Suppressor macrophage treated with lipopolysaccharide for 4 hours (primary cell): Measurements from ENCODE around the gene GTF2E1.
"Not testable (repeated sequence)": the region's sequence is repeated elsewhere in the genome, so short reads cannot be mapped to it uniquely, and the experiment has no call there.

Source experiments
- DNase-seq: peaks from one replicate; pipeline ENCODE4 v3.0.0-alpha.2; 2020

GTF2E1 gene

DNA sequence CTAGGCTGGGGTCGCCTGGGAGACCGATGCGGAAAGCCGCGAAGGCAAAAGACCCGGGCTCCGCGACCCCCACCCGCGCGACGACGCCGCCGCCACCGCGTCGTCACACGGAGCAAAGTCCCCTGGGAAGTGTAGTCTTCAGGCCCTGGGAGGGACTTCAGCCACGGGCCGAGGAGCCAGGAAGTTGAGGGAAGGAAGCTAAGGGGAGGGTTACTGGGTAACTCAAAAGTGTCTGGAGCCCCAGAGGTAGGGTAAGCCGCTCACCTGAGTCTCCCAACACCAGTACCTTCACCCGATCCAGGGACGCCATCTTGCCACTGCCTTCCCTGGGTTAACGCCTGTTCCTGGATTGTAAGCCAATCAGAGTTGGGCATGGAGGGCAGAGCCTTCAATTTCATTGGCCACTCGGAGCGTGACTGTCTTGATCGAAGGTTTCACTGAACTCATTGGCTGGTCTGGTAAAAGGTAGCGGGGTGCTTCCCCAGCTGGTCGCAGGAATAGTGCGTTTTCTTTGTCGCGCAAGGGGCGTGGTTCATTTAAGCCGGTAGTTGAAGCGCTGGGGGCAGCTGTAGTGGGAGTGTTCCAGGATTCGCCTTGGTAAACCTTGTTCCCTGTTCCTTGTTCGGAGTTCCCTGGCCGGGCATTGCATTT lies at the start of gene GTF2E1, which contains the start of gene RABL3:
Gene GTF2E1 (plus strand): TSS at position 547 of the 651 bp plus-strand sequence. CDS start 7,809 bp downstream, outside the sequence.
Gene RABL3 (minus strand): TSS at position 319 of the 651 bp plus-strand sequence. CDS start 9 bp downstream, at position 310.
- DNase-seq: peak; percentile 99

DNA sequence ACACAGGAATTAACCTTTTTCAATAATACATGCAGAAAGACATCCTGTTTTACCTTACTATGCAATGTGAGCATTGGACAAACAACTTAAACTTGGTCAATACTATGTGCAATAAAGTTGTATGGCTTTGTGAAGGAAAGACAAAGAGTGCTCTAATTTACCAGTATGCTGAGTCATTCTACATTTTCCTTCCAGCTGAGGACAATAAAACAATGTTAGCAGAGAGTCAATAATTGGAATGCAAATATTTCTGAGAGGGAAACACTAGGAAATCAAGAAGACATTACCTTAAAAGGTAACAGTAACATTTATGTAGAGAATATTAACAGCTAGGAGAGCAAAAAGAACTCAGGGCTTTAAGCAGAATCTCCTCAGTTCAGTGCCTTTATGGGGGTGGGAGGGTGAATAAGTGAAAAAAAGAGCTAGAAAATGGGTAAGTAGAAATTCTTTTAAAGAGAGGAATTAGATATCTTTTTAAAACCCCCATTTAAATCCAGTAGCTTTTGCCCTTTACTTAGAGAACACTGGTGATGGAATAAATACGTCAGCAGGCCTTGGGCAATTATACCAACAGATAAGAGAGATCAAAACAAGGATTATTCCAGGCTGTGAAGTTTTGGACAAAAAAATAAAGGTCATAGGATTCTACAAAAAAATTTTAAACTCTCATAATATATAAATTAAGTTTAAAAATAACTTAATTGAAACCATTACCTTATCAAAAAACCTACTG lies 48.9 kb upstream of the GTF2E1 start:
- DNase-seq: no peak

DNA sequence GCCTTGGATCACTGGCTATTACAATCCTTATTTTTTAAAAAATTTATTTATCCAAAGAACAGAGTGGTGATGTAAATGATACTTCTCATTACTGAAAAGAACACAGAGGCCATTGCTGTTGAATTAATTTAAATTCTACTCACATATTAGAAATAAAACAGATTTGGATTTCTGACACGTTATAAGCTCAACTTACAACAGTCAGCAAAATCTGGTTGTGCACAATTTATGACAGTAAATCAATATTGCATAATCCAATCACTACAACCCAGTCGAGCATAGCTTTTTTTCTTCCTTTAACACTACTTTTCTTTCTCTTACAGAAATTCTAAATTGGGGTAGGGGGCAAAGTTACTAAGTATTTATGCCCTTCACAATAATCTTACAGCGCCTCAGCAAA lies 43.2 kb upstream of the GTF2E1 start:
- DNase-seq: no peak

DNA sequence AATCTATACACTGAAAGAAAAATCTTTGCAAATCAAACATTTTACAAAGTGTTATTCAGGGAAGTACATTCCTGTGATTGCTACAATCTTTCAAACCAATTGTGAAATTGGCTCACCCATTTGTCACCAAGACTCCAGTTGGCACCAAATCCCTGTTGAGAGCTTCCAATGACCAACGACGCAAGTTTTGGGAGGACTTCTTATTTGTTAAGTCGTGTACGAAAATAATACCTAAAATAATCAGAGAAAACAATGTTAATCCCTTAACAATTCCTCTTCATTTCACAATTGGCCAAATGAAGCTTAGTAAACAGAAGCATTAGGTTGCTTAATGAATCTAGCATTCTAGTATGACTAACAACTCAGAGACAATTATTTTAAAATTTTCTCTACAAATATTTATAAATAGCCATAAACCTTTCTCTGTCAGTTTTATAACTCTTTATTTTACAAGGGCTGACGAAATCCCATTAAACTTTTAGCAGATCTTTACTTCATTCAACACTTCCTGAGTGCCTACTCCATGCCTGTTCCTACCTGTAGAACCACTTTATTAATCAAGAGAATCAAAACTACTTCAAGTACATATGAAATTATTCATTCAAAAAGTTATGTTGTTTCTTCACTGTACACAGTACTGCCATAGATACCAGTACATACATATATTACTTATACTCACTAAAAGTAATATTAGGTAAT lies 36.5 kb upstream of the GTF2E1 start:
- no peak for DNase-seq

DNA sequence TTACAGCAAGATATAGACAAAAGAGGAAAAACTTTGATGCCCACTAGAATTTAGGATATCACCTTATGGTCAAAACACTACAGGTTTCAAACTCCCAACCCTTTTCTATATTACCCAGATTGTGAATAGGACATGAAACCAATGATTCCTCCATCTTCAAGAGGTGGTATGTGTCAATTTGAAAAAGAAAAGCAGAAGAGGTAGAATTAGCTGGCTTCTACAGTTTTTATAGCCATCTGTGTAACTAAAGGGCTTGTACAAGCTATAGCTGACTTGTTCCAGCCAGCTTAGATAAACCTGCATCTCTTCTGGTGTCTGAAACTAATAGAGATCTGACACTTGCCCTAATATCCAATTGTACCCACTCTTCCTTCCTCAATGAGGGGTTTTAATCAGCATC lies 35.6 kb upstream of the GTF2E1 start:
- no peak for DNase-seq

DNA sequence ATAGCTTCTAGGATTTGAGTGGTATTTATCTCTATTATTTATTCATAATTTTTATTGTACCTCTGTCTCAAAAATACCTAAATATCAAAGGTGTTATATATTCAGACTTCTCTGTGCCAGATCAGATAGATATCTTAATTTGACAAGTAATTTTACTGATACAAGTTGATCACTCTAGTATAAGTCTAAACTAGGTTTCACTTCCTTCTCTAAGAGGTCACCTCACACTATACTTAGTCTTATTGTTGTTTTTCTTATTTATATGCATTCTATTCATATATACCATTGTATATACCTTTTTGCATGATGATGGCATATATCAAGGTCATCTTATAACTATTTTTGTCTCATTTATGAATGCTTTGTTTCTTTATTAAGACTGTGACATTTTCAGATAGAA lies 34.1 kb upstream of the GTF2E1 start:
- no peak for DNase-seq

DNA sequence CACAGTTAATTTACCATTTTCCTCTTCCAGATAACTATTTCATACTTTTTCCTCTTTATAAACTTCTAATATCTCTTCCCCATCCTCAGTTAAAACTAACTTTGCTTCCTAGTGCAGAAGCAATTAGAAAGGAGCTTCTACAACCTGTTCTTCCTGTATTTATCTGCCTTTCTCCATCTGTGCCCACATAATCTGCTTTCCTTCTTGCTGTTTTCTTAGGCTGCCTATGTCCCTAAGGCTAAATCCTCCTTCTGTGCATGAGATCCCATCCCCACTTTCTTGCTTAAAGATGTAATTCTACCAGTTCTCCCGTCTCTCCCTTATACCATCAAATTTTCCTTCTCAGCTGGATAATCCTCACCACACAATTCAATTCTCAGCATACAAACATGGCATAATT lies 32.2 kb upstream of the GTF2E1 start:
- DNase-seq: no peak

DNA sequence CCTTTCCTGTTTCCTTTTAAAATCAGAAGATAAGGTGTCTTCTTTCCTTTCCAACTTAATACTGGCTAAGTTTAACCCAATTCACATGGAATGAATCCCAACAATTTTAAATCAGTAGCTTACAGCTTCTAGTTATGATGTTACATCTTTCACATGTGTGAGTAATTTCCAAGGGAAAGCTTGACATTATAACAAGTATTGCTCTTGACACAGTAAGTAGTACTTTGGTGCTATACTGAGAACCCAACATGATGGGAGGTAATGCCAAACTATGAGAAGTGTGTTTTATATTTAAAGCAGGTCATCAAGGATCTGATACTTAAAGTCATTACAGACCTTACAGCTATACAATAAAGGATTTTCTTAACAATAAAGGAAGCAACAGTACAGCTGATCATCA lies 29.3 kb upstream of the GTF2E1 start:
- DNase-seq: no peak

DNA sequence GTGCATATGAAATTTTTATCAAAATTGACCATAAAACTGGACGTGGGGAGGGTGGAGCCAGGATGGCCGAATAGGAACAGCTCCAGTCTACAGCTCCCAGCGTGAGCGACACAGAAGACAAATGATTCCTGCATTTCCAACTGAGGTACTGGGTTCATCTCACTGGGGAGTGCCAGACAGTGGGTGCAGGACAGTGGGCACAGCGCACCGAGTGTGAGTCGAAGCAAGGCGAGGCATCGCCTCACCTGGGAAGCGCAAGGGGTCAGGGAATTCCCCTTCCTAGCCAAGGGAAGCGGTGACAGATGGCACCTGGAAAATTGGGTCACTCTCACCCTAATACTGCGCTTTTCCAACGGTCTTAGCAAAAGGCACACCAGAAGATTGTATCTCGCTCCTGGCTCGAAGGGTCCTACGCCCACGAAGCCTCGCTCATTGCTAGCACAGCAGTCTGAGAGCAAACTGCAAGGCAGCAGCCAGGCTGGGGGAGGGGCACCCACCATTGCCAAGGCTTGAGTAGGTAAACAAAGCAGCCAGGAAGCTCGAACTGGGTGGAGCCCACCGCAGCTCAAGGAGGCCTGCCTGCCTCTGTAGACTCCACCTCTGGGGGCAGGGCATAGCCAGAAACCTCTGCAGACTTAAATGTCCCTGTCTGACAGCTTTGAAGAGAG lies 23.2 kb upstream of the GTF2E1 start:
- not testable (repeated sequence) for DNase-seq

DNA sequence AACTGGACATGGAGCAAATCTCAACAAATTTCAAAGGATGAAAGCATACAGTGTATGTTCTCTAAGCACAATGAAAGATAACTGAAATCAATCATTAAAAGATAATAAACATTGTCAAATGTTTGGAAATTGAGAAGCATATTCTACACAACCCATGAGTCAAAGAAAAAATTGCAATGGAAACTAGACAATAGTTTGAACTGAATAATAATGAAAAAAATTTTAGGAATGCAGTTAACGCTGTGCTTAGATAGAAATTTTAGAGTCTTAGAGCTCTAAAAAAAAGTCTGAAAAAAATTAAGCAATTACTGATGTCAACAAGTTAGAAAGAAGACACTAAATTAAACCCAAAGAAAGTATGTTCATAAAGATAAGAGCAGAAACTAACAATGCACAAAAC lies 15.8 kb upstream of the GTF2E1 start:
- DNase-seq: no peak

DNA sequence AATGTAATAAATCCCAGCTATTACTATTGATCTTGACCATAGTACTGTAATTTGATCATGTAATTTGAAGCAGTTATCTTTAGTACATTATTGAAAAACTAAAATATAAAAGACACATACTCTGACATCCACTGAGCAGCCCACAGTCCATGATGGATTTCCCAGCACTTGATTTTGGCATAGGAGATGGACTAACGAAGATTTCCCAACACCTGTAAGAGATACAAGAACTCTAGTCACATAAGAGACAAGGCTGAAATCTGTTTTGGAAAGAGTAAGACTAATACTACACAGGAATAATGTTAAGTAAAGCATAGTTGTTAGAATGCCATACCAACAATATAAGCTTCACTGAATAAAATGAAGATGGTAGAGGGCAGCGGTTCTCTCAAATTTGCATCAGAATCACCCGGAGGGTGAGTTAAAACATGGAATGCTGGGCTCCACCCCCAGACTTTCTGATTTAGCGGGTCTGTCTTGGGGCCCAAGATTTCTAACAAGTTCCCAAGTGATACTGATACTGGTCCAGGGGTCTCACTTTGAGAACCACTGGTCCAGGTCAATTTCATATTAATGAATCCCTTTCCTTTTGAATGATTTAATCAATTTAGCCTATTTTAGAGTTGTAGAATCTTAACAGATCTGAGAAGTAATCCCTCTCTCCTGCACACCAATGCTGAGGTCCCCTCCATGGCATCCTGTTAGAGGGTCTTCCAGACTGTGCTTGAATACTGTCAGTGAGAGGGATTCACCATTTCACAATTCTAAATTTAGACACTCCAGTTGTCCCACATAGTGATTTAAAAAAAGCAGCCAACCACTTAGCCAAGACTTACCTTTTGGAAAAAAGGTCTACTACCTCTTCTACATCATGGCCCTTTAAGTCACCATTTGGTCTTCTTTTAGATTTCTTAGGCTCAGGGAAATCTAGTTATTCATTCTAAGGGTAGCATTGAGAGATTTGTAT lies 11.7 kb upstream of the GTF2E1 start:
- DNase-seq: no peak

DNA sequence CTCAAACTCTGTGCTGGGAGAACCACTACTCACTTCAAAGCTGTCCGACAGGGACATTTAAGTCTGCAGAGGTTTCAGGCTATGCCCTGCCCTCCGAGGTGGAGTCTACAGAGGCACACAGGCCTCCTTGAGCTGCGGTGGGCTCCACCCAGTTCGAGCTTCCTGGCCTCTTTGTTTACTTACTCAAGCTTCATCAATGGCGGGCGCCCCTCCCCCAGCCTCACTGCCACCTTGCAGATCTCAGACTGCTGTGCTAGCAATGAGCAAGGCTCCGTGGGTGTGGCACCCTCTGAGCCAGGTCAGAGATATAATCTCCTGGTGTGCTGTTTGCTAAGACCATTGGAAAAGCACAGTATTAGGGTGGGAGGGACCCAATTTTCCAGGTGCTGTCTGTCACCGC lies 4.5 kb upstream of the GTF2E1 start:
- DNase-seq: not testable (repeated sequence)

DNA sequence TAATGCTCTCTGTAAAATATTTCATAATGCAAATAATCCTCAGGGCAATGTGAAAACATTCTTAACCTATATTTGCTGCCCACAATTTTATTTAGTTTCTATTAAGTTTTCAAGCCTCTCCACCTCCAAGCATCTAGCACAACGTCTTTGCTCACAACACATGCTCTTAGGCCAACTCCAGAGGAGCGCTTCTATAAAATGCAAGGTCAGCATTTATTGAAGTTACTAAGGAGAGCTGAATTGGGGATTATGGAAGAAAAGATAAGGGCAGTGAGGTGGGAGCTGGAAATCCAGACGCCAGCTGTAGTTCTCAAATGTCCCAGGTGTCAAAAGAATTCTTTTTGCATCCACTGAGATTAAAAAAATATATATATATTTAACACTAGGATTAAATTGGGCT lies 1.2 kb upstream of the GTF2E1 start:
- no peak for DNase-seq

DNA sequence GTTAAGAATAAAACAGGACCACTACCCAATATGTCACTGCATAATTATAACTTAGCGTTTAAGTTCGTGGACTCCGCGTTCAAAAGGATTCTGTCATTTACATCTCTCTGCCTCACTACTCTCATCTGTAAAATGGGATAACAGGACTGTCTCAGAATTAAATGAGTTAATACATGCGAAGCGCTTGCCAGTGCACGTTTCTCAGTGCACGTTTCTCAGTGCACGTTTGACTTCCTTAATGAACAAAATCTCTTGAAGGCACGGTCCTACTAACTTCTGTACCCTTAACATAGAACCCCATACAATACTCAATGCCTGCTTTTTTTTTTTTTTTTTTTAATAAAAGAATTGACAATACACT lies 727 bp upstream of the GTF2E1 start:
- DNase-seq: peak; percentile 53

DNA sequence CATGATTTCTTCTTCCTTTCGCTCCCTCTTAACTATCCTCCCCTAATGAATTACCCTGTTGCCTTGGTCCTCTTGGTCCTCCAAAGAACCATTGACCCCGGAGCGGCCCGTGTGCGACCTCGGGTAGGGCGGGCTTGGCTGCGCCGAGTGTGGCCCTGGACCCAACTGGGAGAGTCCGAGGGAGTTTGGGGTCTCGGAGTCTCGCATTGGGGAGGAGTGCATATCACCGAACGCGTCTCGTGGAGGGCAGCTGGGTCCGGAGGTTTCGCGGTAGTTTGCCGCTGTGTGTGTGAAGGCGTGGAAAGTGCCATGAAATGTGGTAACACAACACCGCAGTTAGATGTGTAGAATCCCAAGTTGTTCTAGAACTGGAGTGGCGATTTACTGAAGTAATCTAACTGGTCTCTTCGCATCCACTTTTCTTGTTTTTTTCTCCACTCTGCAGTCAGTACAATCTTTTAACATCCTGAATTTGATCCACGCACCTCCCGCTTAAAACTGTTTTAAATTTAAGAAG lies 363 bp downstream of the GTF2E1 start:
- DNase-seq: peak; percentile 33

DNA sequence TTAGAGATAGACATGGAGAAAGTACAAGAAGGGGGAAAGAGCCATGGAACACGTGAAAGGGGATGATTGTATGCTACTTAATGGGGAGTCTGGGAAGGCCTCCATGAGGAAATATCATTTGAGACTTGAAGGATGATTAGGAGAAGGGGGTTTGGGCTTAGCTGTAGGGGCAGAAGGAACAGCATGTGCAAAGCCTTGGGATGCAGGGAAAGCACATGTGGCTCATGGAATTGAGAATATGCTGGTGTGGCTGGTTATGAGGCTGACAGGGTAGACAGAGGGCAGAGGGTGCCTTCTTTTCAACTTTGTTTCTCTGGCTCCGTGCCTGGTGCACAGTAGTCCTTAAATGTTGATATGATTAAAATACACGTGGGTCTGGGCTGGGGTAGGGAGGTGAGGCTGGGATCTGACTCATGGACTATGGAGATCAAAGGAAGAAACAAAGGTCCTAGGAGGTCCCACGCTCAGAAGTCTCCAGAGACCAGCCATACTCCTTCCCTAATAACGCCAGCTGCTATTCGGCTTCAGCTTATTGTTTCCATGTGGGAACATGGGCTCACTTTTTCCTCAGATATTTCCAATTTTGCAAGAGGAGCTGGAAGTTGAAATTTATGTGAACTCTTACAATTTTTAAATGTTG lies 1.1 kb downstream of the GTF2E1 start:
- DNase-seq: no peak

DNA sequence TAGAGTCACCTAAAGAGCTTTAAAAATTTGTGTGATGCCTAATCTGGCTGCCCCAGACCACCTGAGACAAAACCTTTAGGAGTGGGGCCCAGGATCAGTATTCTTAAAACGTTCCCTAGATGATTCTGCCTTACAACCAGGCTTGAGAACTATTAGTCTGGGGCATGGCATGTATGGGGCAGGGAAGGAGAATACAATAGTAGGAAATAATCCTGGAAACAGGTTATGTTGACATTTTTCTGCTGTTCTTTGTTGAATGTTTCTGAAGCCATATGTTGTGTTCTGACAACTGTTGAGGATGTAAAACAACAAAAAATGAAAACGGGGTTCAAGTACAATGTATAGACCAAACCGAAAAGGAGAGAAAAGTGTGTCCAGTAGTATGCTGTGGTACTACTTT lies 2.9 kb downstream of the GTF2E1 start:
- no peak for DNase-seq

DNA sequence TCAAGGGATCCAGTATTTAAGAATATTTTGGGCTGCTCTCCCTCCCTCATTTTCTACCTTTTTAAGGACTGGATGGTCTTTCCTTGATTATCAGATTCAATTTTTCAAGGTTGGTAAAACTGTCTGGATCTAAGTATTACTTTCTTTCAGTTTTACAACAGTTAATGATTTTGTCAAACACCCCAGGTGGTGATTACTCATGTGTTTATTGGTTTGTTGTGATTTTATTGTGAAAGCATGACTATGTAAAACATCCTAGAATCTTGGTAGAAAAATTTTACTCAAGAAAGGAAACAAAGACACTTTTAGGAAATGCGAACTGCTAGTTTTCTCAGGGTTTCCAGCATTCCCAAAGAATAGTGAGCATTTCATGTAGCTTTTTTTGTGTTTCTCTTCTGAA lies 7.3 kb downstream of the GTF2E1 start:
- DNase-seq: peak; percentile 9

DNA sequence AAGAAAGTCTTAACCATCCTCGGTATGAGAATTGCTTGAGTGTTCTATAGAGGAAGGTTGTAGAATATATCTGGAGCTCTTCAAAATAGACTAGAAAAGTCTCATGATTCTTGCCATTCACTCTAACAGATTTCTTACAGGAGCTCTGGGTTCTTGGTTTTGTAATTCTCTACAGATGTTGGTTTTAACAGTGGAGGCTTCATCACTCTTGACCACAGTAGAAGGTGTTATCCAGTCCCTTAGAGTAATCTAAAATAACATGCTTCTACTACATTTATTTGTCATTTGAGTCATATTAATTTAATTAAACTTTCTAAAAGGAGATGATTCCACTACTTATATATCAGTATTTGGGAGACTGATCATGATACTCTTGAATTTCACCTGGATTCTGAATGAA lies 9.7 kb downstream of the GTF2E1 start:
- no peak for DNase-seq

DNA sequence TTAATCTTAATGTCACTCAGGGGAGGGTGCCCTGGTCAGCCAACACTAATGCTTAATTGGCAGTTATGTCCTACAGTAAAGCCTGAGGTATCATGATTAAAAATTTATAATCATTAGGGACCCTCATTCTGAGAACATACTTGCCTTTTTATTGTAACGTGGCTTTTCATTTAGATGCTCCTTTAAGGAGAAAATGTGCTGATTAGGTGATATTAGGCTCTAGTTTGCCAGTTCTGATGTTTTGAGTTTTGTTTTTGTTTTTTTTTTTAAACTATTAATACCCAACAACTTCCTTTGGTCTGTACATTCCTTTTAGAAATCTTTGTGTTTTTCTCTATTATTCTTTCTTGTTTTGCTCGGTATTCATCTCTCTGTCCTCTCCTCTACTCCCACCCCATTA lies 10.3 kb downstream of the GTF2E1 start:
- DNase-seq: no peak

DNA sequence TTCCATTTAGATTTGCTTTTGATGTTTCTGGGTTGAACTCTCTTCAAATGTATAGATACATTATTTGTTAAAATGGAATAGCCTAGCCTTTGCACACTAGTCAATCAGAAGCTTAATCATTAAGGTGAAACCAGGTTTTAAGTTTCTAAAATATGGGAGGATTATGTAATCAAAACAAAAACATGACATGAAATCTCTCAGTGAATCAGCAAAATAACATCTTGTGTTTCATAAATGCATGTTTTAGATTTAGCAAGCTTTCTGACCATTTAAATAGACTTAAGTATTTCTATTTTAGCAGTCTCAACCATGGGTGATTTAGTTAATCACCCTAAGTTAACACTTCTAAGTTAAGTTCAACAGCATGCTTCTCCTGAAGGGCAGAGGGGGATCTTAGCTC lies 11.3 kb downstream of the GTF2E1 start:
- no peak for DNase-seq

DNA sequence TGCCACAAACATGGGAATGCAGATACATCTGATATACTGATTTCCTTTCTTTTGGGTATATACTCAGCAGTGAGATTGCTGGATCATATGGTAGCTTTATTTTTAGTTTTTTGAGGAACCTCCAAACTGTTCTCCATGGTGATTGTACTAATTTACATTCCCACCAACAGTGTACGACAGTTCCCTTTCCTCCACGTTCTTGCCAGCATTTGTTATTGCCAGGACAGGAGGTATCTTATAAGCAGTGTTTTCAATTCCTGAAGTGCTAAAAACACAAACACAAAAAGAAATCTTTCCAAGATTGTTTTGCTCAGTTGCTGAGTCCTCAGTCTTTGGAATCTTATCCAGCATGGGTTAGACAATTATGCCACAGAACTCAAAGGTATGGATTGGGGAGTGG lies 13.5 kb downstream of the GTF2E1 start:
- DNase-seq: no peak
